8988T (cell line): ENCODE measurements around the gene CSF1R.

Source experiments
- DNase-seq: peaks from one replicate; pipeline ENCODE4 v3.0.0; 2011

The CSF1R gene

DNA sequence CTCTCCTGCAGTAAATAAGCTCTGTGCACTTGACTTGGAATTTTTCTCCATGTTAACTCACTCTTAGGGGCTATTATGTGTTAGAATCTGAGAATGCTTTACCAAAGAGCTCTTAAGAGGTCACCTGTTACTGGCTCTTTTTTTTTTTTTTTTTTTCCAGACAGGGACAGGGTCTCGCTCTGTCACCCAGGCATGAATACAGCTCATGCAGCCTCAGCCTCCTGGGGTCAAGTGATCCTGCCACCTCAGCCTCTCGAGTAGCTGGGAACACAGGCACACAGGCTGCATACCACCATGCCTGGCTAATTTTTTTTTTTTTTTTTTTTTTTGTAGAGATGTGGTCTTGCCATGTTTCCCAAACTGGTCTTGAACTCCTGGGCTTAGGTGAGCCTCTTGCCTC, 63.7 kb downstream of the CSF1R start:
- DNase-seq, result no peak

DNA sequence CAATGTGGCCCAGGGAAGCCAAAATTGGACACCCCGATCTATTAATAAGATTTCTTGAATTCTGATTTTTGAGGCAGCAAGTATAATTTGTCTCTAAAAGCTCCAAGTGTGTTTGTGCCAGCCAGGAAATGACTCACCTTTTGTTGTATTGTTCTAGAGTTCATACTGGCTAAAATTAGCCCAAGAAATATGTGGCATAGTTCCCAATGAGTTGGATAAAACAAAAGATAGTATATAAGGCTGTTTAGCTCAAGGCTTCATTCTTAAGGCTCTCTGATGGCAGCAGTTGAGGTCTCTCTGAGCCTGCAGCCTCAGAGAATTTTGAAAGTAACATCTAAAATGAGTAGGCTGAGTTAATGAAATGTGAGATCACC, 64.2 kb downstream of the CSF1R start:
- no peak for DNase-seq

DNA sequence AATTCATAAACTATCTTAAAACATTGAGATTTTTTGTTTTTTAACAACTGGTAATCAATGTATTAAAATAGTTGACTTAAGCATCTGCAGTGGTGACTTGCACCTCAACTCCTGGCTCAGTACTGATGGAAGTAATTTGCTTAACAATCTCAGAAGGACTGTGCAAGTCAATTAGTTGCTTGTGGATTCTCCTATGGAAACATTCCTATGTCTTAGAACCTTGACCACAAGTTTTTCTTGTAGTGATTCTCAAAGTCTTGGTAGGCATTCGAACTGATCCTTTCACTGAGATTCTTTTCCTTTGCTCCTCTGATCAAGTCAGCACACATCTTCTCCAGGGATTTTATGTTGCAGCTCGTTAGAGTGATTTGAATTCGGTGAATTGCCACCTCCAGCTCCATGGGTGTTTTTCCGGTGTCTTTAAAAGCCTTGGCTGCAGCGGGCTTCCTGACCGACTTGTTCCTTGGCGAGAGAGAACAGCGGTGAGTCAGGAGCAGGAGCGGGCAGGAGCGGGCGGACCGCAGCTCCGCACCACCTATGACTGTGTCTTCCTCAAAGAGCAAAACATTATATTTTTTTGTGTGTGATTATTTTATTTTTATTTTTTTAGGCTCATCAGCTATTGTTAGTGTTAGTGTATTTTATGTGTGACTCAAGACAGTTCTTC, 64.7 kb downstream of the CSF1R start:
- DNase-seq, result no peak

- no peak for DNase-seq
These were observed 66.1 kb downstream of the CSF1R start for GRCh38 chr5:150020249-150020648.

- DNase-seq, result no peak
These were observed 68.9 kb downstream of the CSF1R start for GRCh38 chr5:150017226-150018005.

- DNase-seq, result no peak
These were observed 69.8 kb downstream of the CSF1R start for GRCh38 chr5:150016537-150016936.

GRCh38 chr5:150015415-150015814, 70.9 kb downstream of the CSF1R start:
- DNase-seq, result no peak

DNA sequence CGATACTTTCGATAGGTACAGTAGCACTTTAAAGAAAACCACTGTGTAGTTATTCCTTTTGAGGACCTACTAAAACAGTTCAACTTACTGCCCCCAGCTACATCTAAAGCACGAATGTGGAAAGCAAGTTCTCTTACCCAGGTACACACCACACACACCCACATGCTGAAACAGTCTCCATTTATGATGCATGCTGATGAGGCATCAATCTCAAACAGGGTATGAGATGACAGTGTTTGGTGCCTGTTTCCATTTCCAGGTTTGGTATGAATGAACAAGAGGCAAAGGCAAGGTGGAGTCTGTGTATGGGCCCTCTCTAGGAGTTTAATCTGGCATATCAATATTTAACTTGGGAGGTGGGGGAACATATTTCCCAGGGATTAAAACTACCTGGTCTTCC, 71.9 kb downstream of the CSF1R start:
- no peak for DNase-seq

GRCh38 chr5:150013931-150014330, 72.4 kb downstream of the CSF1R start:
- no peak for DNase-seq

DNA sequence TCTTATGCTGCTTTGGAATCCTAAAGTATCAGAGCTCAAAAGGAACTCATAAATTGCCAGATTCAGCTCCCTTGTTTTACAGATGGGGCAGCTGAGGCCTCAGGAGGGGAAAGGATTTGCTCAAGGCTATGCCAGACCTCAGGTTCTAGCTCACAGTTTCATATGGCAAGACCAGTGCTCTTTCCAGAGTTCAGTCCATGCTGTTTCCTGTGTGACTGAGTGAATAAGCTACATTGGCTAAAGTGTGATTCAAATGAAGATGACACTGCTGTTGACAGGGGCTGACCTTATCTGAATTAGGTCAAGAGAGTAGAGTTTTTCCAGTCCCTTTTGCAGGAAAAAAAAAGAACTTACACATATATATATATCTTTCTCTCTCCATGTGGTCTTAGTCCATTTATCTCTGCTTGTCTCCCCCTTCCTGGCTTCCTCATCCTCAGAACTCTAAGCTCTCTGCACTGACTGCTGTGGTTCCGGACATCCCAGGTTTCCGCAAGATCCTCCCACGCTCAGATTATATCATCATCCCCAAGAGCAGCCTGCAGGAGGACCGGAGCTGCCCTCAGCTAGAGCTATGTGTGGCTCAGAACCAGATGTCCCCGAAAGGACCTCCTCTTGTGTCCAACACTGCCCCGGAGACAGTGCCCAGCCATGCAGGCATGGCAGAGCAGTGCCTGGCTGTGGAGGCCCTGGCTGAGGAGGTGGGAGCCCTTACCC, 76.5 kb downstream of the CSF1R start:
- DNase-seq, result no peak

- no peak for DNase-seq
These were observed 79.3 kb downstream of the CSF1R start for GRCh38 chr5:150007050-150007449.

- DNase-seq, result no peak
These were observed 80.0 kb downstream of the CSF1R start for GRCh38 chr5:150006318-150006717.
